Liver (tissue), 9 donors: ENCODE measurements around the gene MPDZ. TPM values are rescaled to one million over a fixed set of nuclear protein-coding genes. Genes with fewer than 3 reads are reported as not detected.

Experiments used
- DNase-seq: peaks from one replicate; pipeline ENCODE4 v3.0.0-alpha.2; 2017; ENCODE audit warnings: low spot score
- H3K27ac ChIP-seq, 2 donors: one replicate each; pipeline ENCODE4 v1.7.0; 2013; ENCODE audit warnings: inconsistent platforms in 2 of 2, low read length in 2 of 2, control low read depth in 1 of 2, low read depth in 1 of 2, mild to moderate bottlenecking in 1 of 2
- H3K27me3 ChIP-seq, 4 donors: one replicate each; pipeline versions ENCODE4 v1.6.1 to v1.7.0; 2013; ENCODE audit warnings: low read length in 3 of 4, inconsistent platforms in 1 of 4, mild to moderate bottlenecking in 1 of 4, moderate library complexity in 1 of 4; ENCODE audit not compliant: control insufficient read depth in 4 of 4, insufficient read depth in 4 of 4
- H3K36me3 ChIP-seq, 4 donors: one replicate each; pipeline versions ENCODE4 v1.6.1 to v1.7.0; 2013; ENCODE audit warnings: low read length in 3 of 4, mild to moderate bottlenecking in 3 of 4, low read depth in 1 of 4, moderate library complexity in 1 of 4; ENCODE audit not compliant: control insufficient read depth in 4 of 4, insufficient read depth in 3 of 4
- H3K4me1 ChIP-seq, 4 donors: one replicate each; pipeline versions ENCODE4 v1.6.1 to v1.7.0; 2013; ENCODE audit warnings: low read length in 3 of 4, mild to moderate bottlenecking in 3 of 4, moderate library complexity in 1 of 4; ENCODE audit not compliant: control insufficient read depth in 4 of 4, insufficient read depth in 4 of 4
- H3K4me3 ChIP-seq, 3 donors: one replicate each; pipeline versions ENCODE4 v1.6.1 to v1.7.0; 2013; ENCODE audit warnings: low read length in 3 of 3, control low read depth in 1 of 3, low read depth in 1 of 3, mild to moderate bottlenecking in 1 of 3
- H3K9ac ChIP-seq, 2 donors: one replicate each; pipeline ENCODE4 v1.7.0; 2013; ENCODE audit warnings: low read length in 2 of 2, mild to moderate bottlenecking in 2 of 2, moderate library complexity in 2 of 2, control low read depth in 1 of 2, low read depth in 1 of 2
- H3K9me3 ChIP-seq, 4 donors: one replicate each; pipeline versions ENCODE4 v1.6.1 to v1.7.0; 2013; ENCODE audit warnings: low read length in 3 of 4; ENCODE audit not compliant: control insufficient read depth in 4 of 4
- ATF3 ChIP-seq: IDR thresholded peaks from 2 replicates; pipeline ENCODE4 v1.6.1; 2016; ENCODE audit warnings: antibody characterized with exemption
- EGR1 ChIP-seq, 2 donors: IDR thresholded peaks; 2 replicates each; pipeline ENCODE4 v1.6.1; 2016 to 2018; ENCODE audit warnings: antibody characterized with exemption in 2 of 2, low read depth in 2 of 2
- FOXA1 ChIP-seq: IDR thresholded peaks from 2 replicates; pipeline ENCODE4 v1.6.1; 2016; ENCODE audit warnings: antibody characterized with exemption
- FOXA2 ChIP-seq: IDR thresholded peaks from 2 replicates; pipeline ENCODE4 v1.6.1; 2016; ENCODE audit warnings: antibody characterized with exemption
- GABPA ChIP-seq, 2 donors: IDR thresholded peaks in 1 of 2; conservative IDR thresholded peaks in 1 of 2; 2 replicates each; pipeline ENCODE4 v1.6.1; 2016; ENCODE audit warnings: antibody characterized with exemption in 2 of 2, mild to moderate bottlenecking in 1 of 2, moderate library complexity in 1 of 2
- HNF4A ChIP-seq, 2 donors: conservative IDR thresholded peaks; 2 replicates each; pipeline ENCODE4 v1.6.1; 2016; ENCODE audit warnings: antibody characterized with exemption in 2 of 2, mild to moderate bottlenecking in 2 of 2
- HNF4G ChIP-seq: IDR thresholded peaks from 2 replicates; pipeline ENCODE4 v1.6.1; 2016; ENCODE audit warnings: antibody characterized with exemption
- JUND ChIP-seq, 2 donors: IDR thresholded peaks; 2 replicates each; pipeline ENCODE4 v1.6.1; 2016; ENCODE audit warnings: antibody characterized with exemption in 2 of 2
- MAX ChIP-seq: IDR thresholded peaks from 2 replicates; pipeline ENCODE4 v1.6.1; 2016; ENCODE audit warnings: antibody characterized with exemption
- NR2F2 ChIP-seq: IDR thresholded peaks from 2 replicates; pipeline ENCODE4 v1.6.1; 2016; ENCODE audit warnings: antibody characterized with exemption
- RAD21 ChIP-seq, 2 donors: IDR thresholded peaks; 2 replicates each; pipeline ENCODE4 v1.6.1; 2016; ENCODE audit warnings: antibody characterized with exemption in 2 of 2, mild to moderate bottlenecking in 2 of 2
- REST ChIP-seq: IDR thresholded peaks from 2 replicates; pipeline ENCODE4 v1.6.1; 2016; ENCODE audit warnings: antibody characterized with exemption, mild to moderate bottlenecking
- RXRA ChIP-seq, 2 donors: IDR thresholded peaks; 2 replicates each; pipeline ENCODE4 v1.6.1; 2017 to 2018; ENCODE audit warnings: antibody characterized with exemption in 2 of 2, mild to moderate bottlenecking in 1 of 2
- SP1 ChIP-seq: IDR thresholded peaks from 2 replicates; pipeline ENCODE4 v1.6.1; 2018; ENCODE audit warnings: antibody characterized with exemption, mild to moderate bottlenecking
- TAF1 ChIP-seq: conservative IDR thresholded peaks from 2 replicates; pipeline ENCODE4 v1.6.1; 2016; ENCODE audit warnings: antibody characterized with exemption, mild to moderate bottlenecking
- YY1 ChIP-seq: IDR thresholded peaks from 2 replicates; pipeline ENCODE4 v1.6.1; 2016; ENCODE audit warnings: antibody characterized with exemption, mild to moderate bottlenecking
- ZBTB33 ChIP-seq: IDR thresholded peaks from 2 replicates; pipeline ENCODE4 v1.6.1; 2016; ENCODE audit warnings: antibody characterized with exemption
- WGBS: extraction: QIAGEN DNeasy Blood & Tissue Kit; methylation state at CpG from one replicate; pipeline ENCODE4 v1.1.7; 2013; 5-methylcytosine and 5-hydroxymethylcytosine counted together
- polyA plus RNA-seq, 2 donors: library from polyadenylated mRNA; stranded (reverse) in 1 of 2; unstranded in 1 of 2; fragments of 200-250 nt in 1 of 2; fragments of >200 nt in 1 of 2; fragmentation: Nextera tagmentation in 1 of 2; extraction: Ambion mirVana in 1 of 2; gene quantifications; one replicate each; pipeline versions ENCODE4 v1.2.1 to v1.2.3, GENCODE V29; 2013 to 2015
- total RNA-seq, 2 donors: library from RNA; depleted of rRNA; stranded (reverse); fragments of >200 nt; gene quantifications; one replicate each; pipeline ENCODE4 v1.2.3, GENCODE V29; 2014
- donor health status: healthy.
- donor health status: healthy.
- donor health status: healthy.
- donor health status: healthy.
- donor health status: healthy.

Gene MPDZ
- total and polyA plus RNA-seq, 4 donors, result 20.3 to 71.2 (median 30.2) TPM

GRCh38 chr9:13131416-13131815, 148.1 kb downstream of the MPDZ start:
- Histone ChIP-seq H3K4me3 (no peak overlapping the region), H3K36me3 (peaks cover 7 to 55% (median 47%) of the 10 kb centered on the region in 4 donors), H3K4me1 (no peaks in the 10 kb centered on the region), H3K9me3 (no peaks in the 10 kb centered on the region), H3K27ac (no peak overlapping the region), H3K27me3 (no peaks in the 10 kb centered on the region), H3K9ac (no peak overlapping the region)
- DNase-seq, result no peak
- 94% methylated on average over 6 of the region's 6 CpGs for WGBS
- no peak for TF ChIP-seq HNF4G
- TF ChIP-seq HNF4A (conservative IDR thresholded peaks at IDR 0.05), result no peak
- TF ChIP-seq ATF3, result no peak
- no peak for TF ChIP-seq GABPA (IDR thresholded peaks at IDR 0.05 in 1 of 2, conservative IDR thresholded peaks at IDR 0.05 in 1 of 2)
- TF ChIP-seq ZBTB33, result no peak
- TF ChIP-seq MAX, result no peak
- TF ChIP-seq JUND (IDR thresholded peaks at IDR 0.05), result no peak
- TF ChIP-seq EGR1 (IDR thresholded peaks at IDR 0.05; ENCODE audit: low read depth in 2 of 2), result no peak
- no peak for TF ChIP-seq YY1
- no peak for TF ChIP-seq REST
- no peak for TF ChIP-seq RAD21 (IDR thresholded peaks at IDR 0.05)
- TF ChIP-seq TAF1, result no peak
- no peak for TF ChIP-seq FOXA1
- TF ChIP-seq SP1, result no peak
- TF ChIP-seq FOXA2, result no peak
- no peak for TF ChIP-seq RXRA (IDR thresholded peaks at IDR 0.05)
- no peak for TF ChIP-seq NR2F2

- H3K27ac ChIP-seq, result no peak overlapping the region
- no peak overlapping the region for H3K4me3 ChIP-seq
- no peaks in the 10 kb centered on the region for H3K4me1 ChIP-seq
- no peak for TF ChIP-seq TAF1
- 91% methylated on average over 1 of the region's 1 CpG for whole genome bisulfite sequencing
- peaks cover 4 to 53% (median 44%) of the 10 kb centered on the region in 4 donors for H3K36me3 ChIP-seq
- no peaks in the 10 kb centered on the region for H3K27me3 ChIP-seq
- no peaks in the 10 kb centered on the region for H3K9me3 ChIP-seq
- no peak overlapping the region for H3K9ac ChIP-seq
- no peak for DNase-seq
These were observed 151.1 kb downstream of the MPDZ start for GRCh38 chr9:13128266-13128860.
